Upper lobe of left lung (tissue), 4 donors: ENCODE results near the gene HKDC1.

ENCODE experiments used
- EP300 ChIP-seq, 4 donors: sonication (generic); formaldehyde crosslinking; IDR thresholded peaks; one replicate each; pipeline ENCODE4 v1.5.1; 2017; ENCODE audit warnings: antibody characterized with exemption in 4 of 4, control low read depth in 2 of 4
- POLR2A ChIP-seq, 4 donors: fragments of 450-650 bp; IDR thresholded peaks; one replicate each; pipeline ENCODE4 v1.5.1; 2016 to 2017; ENCODE audit warnings: antibody characterized with exemption in 4 of 4, mild to moderate bottlenecking in 2 of 4
- TF ChIP-seq, protein P1 (sequence below), 6 experiments: fragments of 450-650 bp in 4 of 6; fragments of 200-600 bp in 2 of 6; sonication (generic) in 2 of 6; IDR thresholded peaks; one replicate each; pipeline ENCODE4 v1.5.1; 2016 to 2019; ENCODE audit warnings: antibody characterized with exemption in 6 of 6

DNA sequence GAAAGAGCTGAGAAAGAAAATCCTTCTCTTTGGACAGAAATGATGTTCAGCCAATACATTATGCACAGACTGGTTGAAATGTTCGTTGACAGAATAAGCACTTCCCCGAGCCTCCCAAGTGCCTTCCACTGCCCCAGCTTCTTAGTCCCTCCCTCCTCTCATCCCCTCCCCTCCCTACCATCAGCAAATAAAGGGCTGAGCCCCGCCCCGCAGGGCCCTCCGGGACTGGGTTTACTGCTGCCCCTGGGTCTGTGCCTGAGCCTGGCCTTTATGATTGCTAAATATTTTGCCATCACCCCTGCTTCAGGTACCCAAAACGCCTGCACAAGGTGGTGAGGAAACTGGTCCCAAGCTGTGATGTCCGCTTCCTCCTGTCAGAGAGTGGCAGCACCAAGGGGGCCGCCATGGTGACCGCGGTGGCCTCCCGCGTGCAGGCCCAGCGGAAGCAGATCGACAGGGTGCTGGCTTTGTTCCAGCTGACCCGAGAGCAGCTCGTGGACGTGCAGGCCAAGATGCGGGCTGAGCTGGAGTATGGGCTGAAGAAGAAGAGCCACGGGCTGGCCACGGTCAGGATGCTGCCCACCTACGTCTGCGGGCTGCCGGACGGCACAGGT is 28.1 kb downstream of the HKDC1 start:
- TF ChIP-seq EP300 (IDR thresholded peaks at IDR 0.05) (no peak), POLR2A (IDR thresholded peaks at IDR 0.05) (no peak)
- TF ChIP-seq, protein P1, sequence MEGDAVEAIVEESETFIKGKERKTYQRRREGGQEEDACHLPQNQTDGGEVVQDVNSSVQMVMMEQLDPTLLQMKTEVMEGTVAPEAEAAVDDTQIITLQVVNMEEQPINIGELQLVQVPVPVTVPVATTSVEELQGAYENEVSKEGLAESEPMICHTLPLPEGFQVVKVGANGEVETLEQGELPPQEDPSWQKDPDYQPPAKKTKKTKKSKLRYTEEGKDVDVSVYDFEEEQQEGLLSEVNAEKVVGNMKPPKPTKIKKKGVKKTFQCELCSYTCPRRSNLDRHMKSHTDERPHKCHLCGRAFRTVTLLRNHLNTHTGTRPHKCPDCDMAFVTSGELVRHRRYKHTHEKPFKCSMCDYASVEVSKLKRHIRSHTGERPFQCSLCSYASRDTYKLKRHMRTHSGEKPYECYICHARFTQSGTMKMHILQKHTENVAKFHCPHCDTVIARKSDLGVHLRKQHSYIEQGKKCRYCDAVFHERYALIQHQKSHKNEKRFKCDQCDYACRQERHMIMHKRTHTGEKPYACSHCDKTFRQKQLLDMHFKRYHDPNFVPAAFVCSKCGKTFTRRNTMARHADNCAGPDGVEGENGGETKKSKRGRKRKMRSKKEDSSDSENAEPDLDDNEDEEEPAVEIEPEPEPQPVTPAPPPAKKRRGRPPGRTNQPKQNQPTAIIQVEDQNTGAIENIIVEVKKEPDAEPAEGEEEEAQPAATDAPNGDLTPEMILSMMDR (IDR thresholded peaks at IDR 0.05): no peak
